ENCODE data around the gene KCNJ10. TPM values are rescaled to one million over a fixed set of nuclear protein-coding genes. Genes with fewer than 3 reads are reported as not detected.

Gene KCNJ10
- total RNA-seq, 1 donor from 2014 or later, result not detected

DNA sequence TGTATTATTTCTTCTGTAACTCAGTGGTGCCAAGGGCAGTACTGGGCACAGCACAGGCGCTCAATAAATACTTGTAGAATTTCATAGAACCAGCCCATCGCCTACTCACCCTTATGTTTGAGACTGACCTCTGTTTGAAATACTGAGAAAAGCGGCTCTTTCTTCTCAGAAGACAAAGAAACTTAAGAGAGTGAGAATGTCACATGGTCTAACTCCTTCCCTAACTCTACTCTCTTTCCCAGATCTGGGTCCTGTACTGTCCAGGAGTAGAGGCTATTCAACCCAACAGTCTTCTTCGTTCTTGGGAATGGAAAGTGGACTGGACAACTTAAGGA, 24.3 kb upstream of the KCNJ10 start:
- no peak overlapping the region for H3K27ac Mint-ChIP-seq (ENCODE audit: unreplicated experiment)
- DNase-seq, result no peak

DNA sequence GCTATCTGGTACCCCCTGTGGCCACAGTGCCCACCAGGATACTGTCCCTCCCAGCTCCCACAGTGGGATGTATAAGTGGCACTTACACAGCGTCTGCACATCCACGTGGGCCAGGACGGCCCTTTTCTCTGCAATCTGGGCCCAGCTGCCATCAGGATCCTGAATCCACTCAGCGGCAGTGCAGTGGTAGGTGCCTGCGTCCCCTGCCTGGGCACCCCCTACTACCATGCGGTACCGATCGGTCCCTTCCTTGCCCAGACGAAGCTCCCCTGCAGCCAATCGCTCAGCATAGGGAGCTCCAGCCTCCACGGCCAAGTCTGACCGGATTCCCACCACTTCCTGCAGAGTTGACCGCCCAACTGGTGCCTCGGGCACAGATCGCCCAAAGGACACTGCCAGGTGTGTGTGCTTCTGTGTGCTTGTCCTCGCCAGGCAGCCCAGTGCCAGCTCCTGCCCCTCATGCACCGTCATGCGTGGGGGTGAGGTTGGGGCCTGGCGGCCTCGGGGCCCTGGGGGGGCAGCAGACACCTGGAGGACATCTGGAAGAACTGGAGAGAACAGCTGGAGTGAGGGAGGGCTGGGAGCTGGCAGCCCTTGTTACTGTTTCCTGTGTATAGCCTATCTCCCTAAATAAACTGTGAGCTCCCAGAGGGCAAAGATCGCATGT, 23.8 kb upstream of the KCNJ10 start:
- H3K36me3 Mint-ChIP-seq (ENCODE audit: unreplicated experiment), result no peaks in the 10 kb centered on the region
- TF ChIP-seq, protein P1, sequence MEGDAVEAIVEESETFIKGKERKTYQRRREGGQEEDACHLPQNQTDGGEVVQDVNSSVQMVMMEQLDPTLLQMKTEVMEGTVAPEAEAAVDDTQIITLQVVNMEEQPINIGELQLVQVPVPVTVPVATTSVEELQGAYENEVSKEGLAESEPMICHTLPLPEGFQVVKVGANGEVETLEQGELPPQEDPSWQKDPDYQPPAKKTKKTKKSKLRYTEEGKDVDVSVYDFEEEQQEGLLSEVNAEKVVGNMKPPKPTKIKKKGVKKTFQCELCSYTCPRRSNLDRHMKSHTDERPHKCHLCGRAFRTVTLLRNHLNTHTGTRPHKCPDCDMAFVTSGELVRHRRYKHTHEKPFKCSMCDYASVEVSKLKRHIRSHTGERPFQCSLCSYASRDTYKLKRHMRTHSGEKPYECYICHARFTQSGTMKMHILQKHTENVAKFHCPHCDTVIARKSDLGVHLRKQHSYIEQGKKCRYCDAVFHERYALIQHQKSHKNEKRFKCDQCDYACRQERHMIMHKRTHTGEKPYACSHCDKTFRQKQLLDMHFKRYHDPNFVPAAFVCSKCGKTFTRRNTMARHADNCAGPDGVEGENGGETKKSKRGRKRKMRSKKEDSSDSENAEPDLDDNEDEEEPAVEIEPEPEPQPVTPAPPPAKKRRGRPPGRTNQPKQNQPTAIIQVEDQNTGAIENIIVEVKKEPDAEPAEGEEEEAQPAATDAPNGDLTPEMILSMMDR (IDR thresholded peaks at IDR 0.05; ENCODE audit: partially characterized antibody, unreplicated experiment), result no peak
- peaks cover 15% of the 10 kb centered on the region for H3K4me1 Mint-ChIP-seq (ENCODE audit: low read depth, unreplicated experiment)
- H3K9me3 Mint-ChIP-seq (ENCODE audit: unreplicated experiment), result peaks cover 11% of the 10 kb centered on the region
- no peak overlapping the region for H3K27ac Mint-ChIP-seq (ENCODE audit: unreplicated experiment)
- no peak overlapping the region for H3K4me3 Mint-ChIP-seq (ENCODE audit: unreplicated experiment)
- no peak for DNase-seq
- H3K27me3 Mint-ChIP-seq (ENCODE audit: unreplicated experiment), result peaks cover 11% of the 10 kb centered on the region

More for the DNA sequence above, 24.3 kb upstream of the KCNJ10 start:
- Mint-ChIP-seq H3K36me3 (ENCODE audit: unreplicated experiment) (no peaks in the 10 kb centered on the region), H3K4me3 (ENCODE audit: unreplicated experiment) (no peak overlapping the region), H3K4me1 (ENCODE audit: low read depth, unreplicated experiment) (peaks cover 15% of the 10 kb centered on the region), H3K9me3 (ENCODE audit: unreplicated experiment) (peaks cover 11% of the 10 kb centered on the region), H3K27me3 (ENCODE audit: unreplicated experiment) (peaks cover 11% of the 10 kb centered on the region)
- TF ChIP-seq, protein P1 (IDR thresholded peaks at IDR 0.05; ENCODE audit: partially characterized antibody, unreplicated experiment), result no peak

DNA sequence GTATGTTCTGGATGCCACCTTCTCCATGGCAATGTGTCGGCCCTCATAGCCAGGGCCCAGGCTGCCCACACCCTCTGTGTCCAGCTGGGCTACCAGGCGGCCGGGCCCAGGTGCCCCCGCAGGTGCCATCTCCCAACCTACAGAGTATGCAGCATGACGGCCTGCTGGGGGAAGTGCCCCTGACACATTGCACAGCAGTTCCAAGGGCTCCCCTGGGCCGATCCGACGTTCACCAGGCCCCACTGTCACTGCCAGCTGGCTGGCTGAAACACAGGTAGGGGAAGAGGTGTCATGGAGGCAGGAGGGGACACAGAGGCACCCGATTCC, 23.1 kb upstream of the KCNJ10 start:
- TF ChIP-seq, protein P1 (IDR thresholded peaks at IDR 0.05; ENCODE audit: partially characterized antibody, unreplicated experiment), result no peak
- Mint-ChIP-seq H3K27me3 (ENCODE audit: unreplicated experiment) (peaks cover 11% of the 10 kb centered on the region), H3K27ac (ENCODE audit: unreplicated experiment) (no peak overlapping the region), H3K4me1 (ENCODE audit: low read depth, unreplicated experiment) (peaks cover 15% of the 10 kb centered on the region), H3K36me3 (ENCODE audit: unreplicated experiment) (no peaks in the 10 kb centered on the region), H3K9me3 (ENCODE audit: unreplicated experiment) (peaks cover 12% of the 10 kb centered on the region), H3K4me3 (ENCODE audit: unreplicated experiment) (no peak overlapping the region)
- DNase-seq, result no peak

DNA sequence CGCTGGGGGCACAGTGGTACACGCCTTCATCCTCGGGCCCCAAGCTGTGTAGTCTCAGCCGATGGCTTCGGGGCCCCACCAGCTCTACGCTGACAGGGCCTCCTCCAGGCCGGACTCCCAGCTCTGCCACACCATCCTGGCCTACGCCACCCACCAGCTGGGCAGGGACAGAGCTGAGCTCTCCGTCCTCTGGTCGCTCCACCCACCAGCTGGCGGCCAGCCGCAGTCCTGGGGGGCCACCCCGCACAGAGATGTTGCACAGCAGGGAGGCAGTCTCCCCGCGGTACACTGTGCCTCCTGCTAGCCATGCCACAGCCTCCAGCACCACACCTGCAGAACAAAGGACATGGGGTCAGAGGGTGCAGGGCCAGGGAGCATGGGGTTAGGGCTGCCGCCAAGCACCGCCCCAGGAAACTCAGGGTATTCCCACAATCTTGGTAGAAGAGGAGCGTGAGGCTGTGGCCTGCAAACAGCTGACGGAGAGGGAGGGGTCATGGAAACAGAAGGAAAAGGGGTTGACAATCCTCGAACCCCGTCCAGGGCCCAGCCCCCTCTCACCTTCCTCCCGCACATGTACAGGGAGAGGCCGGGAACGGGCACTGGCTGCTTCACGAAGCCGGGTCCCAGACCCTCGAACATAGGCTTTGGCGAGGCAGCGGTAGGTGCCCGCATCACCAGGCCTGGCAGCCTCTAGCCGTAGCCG, 22.6 kb upstream of the KCNJ10 start:
- H3K36me3 Mint-ChIP-seq (ENCODE audit: unreplicated experiment), result no peaks in the 10 kb centered on the region
- no peak overlapping the region for H3K27ac Mint-ChIP-seq (ENCODE audit: unreplicated experiment)
- no peak for DNase-seq
- H3K27me3 Mint-ChIP-seq (ENCODE audit: unreplicated experiment), result peaks cover 9% of the 10 kb centered on the region
- H3K4me1 Mint-ChIP-seq (ENCODE audit: low read depth, unreplicated experiment), result peaks cover 11% of the 10 kb centered on the region
- TF ChIP-seq, protein P1 (IDR thresholded peaks at IDR 0.05; ENCODE audit: partially characterized antibody, unreplicated experiment), result no peak
- peaks cover 11% of the 10 kb centered on the region for H3K9me3 Mint-ChIP-seq (ENCODE audit: unreplicated experiment)
- no peak overlapping the region for H3K4me3 Mint-ChIP-seq (ENCODE audit: unreplicated experiment)

DNA sequence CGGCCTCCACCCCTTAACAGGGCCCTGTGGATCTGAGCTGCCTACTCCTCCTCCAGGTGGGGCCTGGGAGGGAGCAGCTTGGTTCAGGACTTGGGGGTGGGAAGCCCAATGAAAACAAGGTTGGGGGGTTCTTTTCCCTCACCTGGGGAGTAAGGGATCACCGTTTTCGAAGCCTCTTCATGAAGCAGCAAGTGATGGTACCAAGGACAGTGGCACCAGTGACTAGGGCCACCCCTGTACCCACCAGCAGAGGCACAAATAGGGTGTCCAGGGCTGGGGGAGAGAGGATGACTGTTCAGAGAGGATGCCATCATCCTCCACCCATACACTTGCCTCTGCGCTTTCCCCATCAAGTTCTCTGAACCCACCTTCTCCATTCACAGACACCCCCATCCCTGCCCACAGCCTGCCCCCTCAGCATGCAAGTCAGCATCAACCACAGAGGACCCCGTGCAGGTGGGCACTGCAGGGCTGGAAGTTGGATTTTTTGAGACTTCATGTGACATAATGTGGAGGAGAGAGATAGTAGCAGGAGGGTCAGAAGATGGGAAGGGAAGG, 21.8 kb upstream of the KCNJ10 start:
- H3K27ac Mint-ChIP-seq (ENCODE audit: unreplicated experiment), result no peak overlapping the region

More for the DNA sequence above, 21.8 kb upstream of the KCNJ10 start:
- TF ChIP-seq, protein P1 (IDR thresholded peaks at IDR 0.05; ENCODE audit: partially characterized antibody, unreplicated experiment), result no peak
- Mint-ChIP-seq H3K4me1 (ENCODE audit: low read depth, unreplicated experiment) (peaks cover 5% of the 10 kb centered on the region), H3K4me3 (ENCODE audit: unreplicated experiment) (no peak overlapping the region), H3K9me3 (ENCODE audit: unreplicated experiment) (peaks cover 9% of the 10 kb centered on the region), H3K36me3 (ENCODE audit: unreplicated experiment) (no peaks in the 10 kb centered on the region), H3K27me3 (ENCODE audit: unreplicated experiment) (peaks cover 5% of the 10 kb centered on the region)
- no peak for DNase-seq
